Sigmoid colon (tissue), 7 donors: ENCODE measurements around the gene NNMT. TPM values are rescaled to one million over a fixed set of nuclear protein-coding genes. Genes with fewer than 3 reads are reported as not detected.

Source experiments
- DNase-seq: peaks from one replicate; pipeline ENCODE4 v3.0.0-alpha.2; 2019
- H3K27ac ChIP-seq, 4 donors: fragments of 200-600 bp; sonication (generic); one replicate each; pipeline ENCODE4 v1.5.1; 2016 to 2019; ENCODE audit warnings: mild to moderate bottlenecking in 1 of 4
- H3K27me3 ChIP-seq, 3 donors: fragments of 200-600 bp; sonication (generic); one replicate each; pipeline ENCODE4 v1.5.1; 2019; ENCODE audit warnings: mild to moderate bottlenecking in 1 of 3
- H3K36me3 ChIP-seq, 4 donors: fragments of 200-600 bp; sonication (generic); one replicate each; pipeline ENCODE4 v1.5.1; 2016 to 2019
- H3K4me1 ChIP-seq, 4 donors: fragments of 200-600 bp; sonication (generic); one replicate each; pipeline ENCODE4 v1.5.1; 2017 to 2019
- H3K4me3 ChIP-seq, 4 donors: fragments of 200-600 bp; sonication (generic); one replicate each; pipeline ENCODE4 v1.5.1; 2017 to 2019; ENCODE audit warnings: mild to moderate bottlenecking in 2 of 4, moderate library complexity in 1 of 4
- H3K9me3 ChIP-seq, 4 donors: fragments of 200-600 bp in 3 of 4; sonication (generic) in 3 of 4; one replicate each; pipeline versions ENCODE4 v1.5.1 to v1.6.1; 2013 to 2019
- CTCF ChIP-seq, 4 experiments: fragments of 450-650 bp in 3 of 4; fragments of 200-600 bp in 1 of 4; IDR thresholded peaks; one replicate each; pipeline ENCODE4 v1.5.1; 2016 to 2019; ENCODE audit warnings: antibody characterized with exemption in 4 of 4, mild to moderate bottlenecking in 3 of 4, moderate library complexity in 2 of 4
- EP300 ChIP-seq, 4 donors: sonication (generic); formaldehyde crosslinking; IDR thresholded peaks; one replicate each; pipeline ENCODE4 v1.6.1; 2017; ENCODE audit warnings: antibody characterized with exemption in 4 of 4
- POLR2A ChIP-seq, 2 donors: fragments of 450-650 bp; IDR thresholded peaks; one replicate each; pipeline ENCODE4 v1.6.1; 2016; ENCODE audit warnings: antibody characterized with exemption in 2 of 2, mild to moderate bottlenecking in 2 of 2, moderate library complexity in 2 of 2
- POLR2AphosphoS5 ChIP-seq, 4 donors: sonication (generic); formaldehyde crosslinking; IDR thresholded peaks; one replicate each; pipeline ENCODE4 v1.6.1; 2017; ENCODE audit warnings: antibody characterized with exemption in 4 of 4
- WGBS, 2 donors: extraction: QIAGEN DNeasy Blood & Tissue Kit; methylation state at CpG; one replicate each; pipeline ENCODE4 v1.1.7; 2013; 5-methylcytosine and 5-hydroxymethylcytosine counted together
- intact Hi-C: fragments of 100-400 bp; cut with DNase I; formaldehyde crosslinking; loops from one replicate; pipeline ENCODE4 v1.15.1; 2023
- polyA plus RNA-seq, 3 donors: library from polyadenylated mRNA; stranded (reverse); fragments of 200-250 nt; gene quantifications; one replicate each; pipeline ENCODE4 v1.2.3, GENCODE V29; 2013
- total RNA-seq, 4 donors: library from RNA; depleted of rRNA; stranded (reverse); fragments of >200 nt; gene quantifications; one replicate each; pipeline ENCODE4 v1.1.0, GENCODE V29; 2016
- donor health status: healthy with polysubstance abuse.
- donor health status: Bipolar disorder and iron deficiency.
- donor health status: healthy.

NNMT gene
- 100 to 1,000 TPM; 126 to 960 (median 409) TPM for total RNA-seq
- 100 to 1,000 TPM in 2 of 3 donors, 10 to 100 TPM in 1; 28.0 to 208 (median 201) TPM for polyA plus RNA-seq

- TF ChIP-seq EP300 (IDR thresholded peaks at IDR 0.05), result peak in 3 of 4 donors; percentile 68 to 81 (median 79)
- TF ChIP-seq POLR2A (IDR thresholded peaks at IDR 0.05), result peak in 1 of 2 donors; percentile 17
- TF ChIP-seq CTCF (IDR thresholded peaks at IDR 0.05), result no peak
- TF ChIP-seq POLR2AphosphoS5 (IDR thresholded peaks at IDR 0.05), result peak; percentile 73 to 83 (median 78)
- 58 to 74% methylated on average over 11 of the region's 11 CpGs for WGBS, 2 donors
- H3K27me3 ChIP-seq, result no peaks in the 10 kb centered on the region
- intact Hi-C loops, result loop anchor here (1.0 to 5.0 kb wide), 2 partner anchors 106 to 132 kb away; partner anchors contain the start of genes C11orf71 and RBM7
- peak within 1 kb of the TSS; percentile 24 to 43 (median 40) for H3K4me3 ChIP-seq
- DNase-seq, result peak; percentile 90
- H3K27ac ChIP-seq, result peak within 1 kb of the TSS; percentile 81 to 96 (median 86)
- H3K4me1 ChIP-seq, result peaks cover 0 to 64% (median 58%) of the 10 kb centered on the region in 4 donors
- H3K36me3 ChIP-seq, result peaks cover 0 to 17% (median 0%) of the 10 kb centered on the region in 4 donors
- H3K9me3 ChIP-seq, result peaks cover 0 to 4% (median 0%) of the 10 kb centered on the region in 4 donors
Measured at GRCh38 chr11:114295676-114296604, at the start of gene NNMT. NNMT (plus strand) TSS chr11:114296399; CDS start chr11:114296557, 158 bp downstream.

- H3K9me3 ChIP-seq, result no peaks in the 10 kb centered on the region
- H3K36me3 ChIP-seq, result peaks cover 71 to 96% (median 88%) of the 10 kb centered on the region in 4 donors
- no peak overlapping the region for H3K4me3 ChIP-seq
- no peaks in the 10 kb centered on the region for H3K27me3 ChIP-seq
- 94% methylated on average over 11 of the region's 11 CpGs for WGBS, 2 donors
- no peak overlapping the region for H3K27ac ChIP-seq
- no peak for TF ChIP-seq CTCF (IDR thresholded peaks at IDR 0.05)
- TF ChIP-seq EP300 (IDR thresholded peaks at IDR 0.05), result no peak
- TF ChIP-seq POLR2AphosphoS5 (IDR thresholded peaks at IDR 0.05), result no peak
- no peak for TF ChIP-seq POLR2A (IDR thresholded peaks at IDR 0.05)
- no peak for DNase-seq
- intact Hi-C loops, result no loop called here
- H3K4me1 ChIP-seq, result peaks cover 0 to 22% (median 18%) of the 10 kb centered on the region in 4 donors
Measured at GRCh38 chr11:114247070-114247789, 49.0 kb upstream of the NNMT start.

- H3K27me3 ChIP-seq, result no peaks in the 10 kb centered on the region
- H3K4me3 ChIP-seq, result no peak overlapping the region
- intact Hi-C loops, result no loop called here
- H3K9me3 ChIP-seq, result no peaks in the 10 kb centered on the region
- H3K36me3 ChIP-seq, result peaks cover 69 to 93% (median 72%) of the 10 kb centered on the region in 4 donors
- TF ChIP-seq POLR2AphosphoS5 (IDR thresholded peaks at IDR 0.05) (peak in 2 of 4 donors; percentile 6 to 35), POLR2A (IDR thresholded peaks at IDR 0.05) (no peak), CTCF (IDR thresholded peaks at IDR 0.05) (no peak)
- H3K27ac ChIP-seq, result peak overlapping the region in 2 of 4 donors; percentile 12 to 55
- peak; percentile 74 for DNase-seq
- peaks cover 0 to 5% (median 2%) of the 10 kb centered on the region in 4 donors for H3K4me1 ChIP-seq
- WGBS, 2 donors, result 93 to 96% methylated on average over 17 of the region's 17 CpGs
Measured at GRCh38 chr11:114250180-114250579, 46.0 kb upstream of the NNMT start.

GRCh38 chr11:114250993-114251814 is 45.0 kb upstream of the NNMT start:
- DNase-seq, result peak; percentile 81
- Histone ChIP-seq H3K4me1 (peaks cover 0 to 6% (median 4%) of the 10 kb centered on the region in 4 donors), H3K27ac (peak overlapping the region; percentile 27 to 55 (median 32)), H3K9me3 (no peaks in the 10 kb centered on the region), H3K4me3 (no peak overlapping the region), H3K27me3 (no peaks in the 10 kb centered on the region), H3K36me3 (peaks cover 64 to 88% (median 66%) of the 10 kb centered on the region in 4 donors)
- 88 to 93% methylated on average over 14 of the region's 14 CpGs for WGBS, 2 donors
- TF ChIP-seq POLR2A (IDR thresholded peaks at IDR 0.05) (no peak), POLR2AphosphoS5 (IDR thresholded peaks at IDR 0.05) (peak in 3 of 4 donors; percentile 1 to 38 (median 12))
- intact Hi-C loops, result no loop called here
